Neural progenitor cell (in vitro differentiated cells): ENCODE results near the gene KCNAB1.
A peak's percentile ranks its signal among the peaks of the same experiment; 100 is the strongest.

Source experiments
- CTCF ChIP-seq: fragments of 200-600 bp; sonication (generic); IDR thresholded peaks from 2 replicates; pipeline ENCODE4 v1.5.1; 2017; ENCODE audit warnings: antibody characterized with exemption, mild to moderate bottlenecking
- EZH2 ChIP-seq: fragments of 200-600 bp; sonication (generic); IDR thresholded peaks from 2 replicates; pipeline ENCODE4 v1.6.1; 2017; ENCODE audit warnings: antibody characterized with exemption, mild to moderate bottlenecking, moderate library complexity
- EZH2phosphoT487 ChIP-seq: fragments of 200-600 bp; sonication (generic); IDR thresholded peaks from 2 replicates; pipeline ENCODE4 v1.6.1; 2017; ENCODE audit warnings: antibody characterized with exemption

GRCh38 chr3:156509189-156510174 is 389.1 kb downstream of the KCNAB1 start:
- TF ChIP-seq EZH2 (no peak), CTCF (peak; percentile 77), EZH2phosphoT487 (no peak)
